VCaP (cell line): ENCODE measurements around the gene ZNF536.
A peak's percentile ranks its signal among the peaks of the same experiment; 100 is the strongest.

Experiments
- H3K27ac ChIP-seq: fragments of 450-650 bp; 2 replicates; pipeline ENCODE4 v1.5.1; 2017
- TF ChIP-seq, protein P1 (sequence below): fragments of 450-650 bp; conservative IDR thresholded peaks from 2 replicates; pipeline ENCODE4 v1.5.1; 2017; ENCODE audit warnings: mild to moderate bottlenecking, moderate library complexity

The ZNF536 gene

DNA sequence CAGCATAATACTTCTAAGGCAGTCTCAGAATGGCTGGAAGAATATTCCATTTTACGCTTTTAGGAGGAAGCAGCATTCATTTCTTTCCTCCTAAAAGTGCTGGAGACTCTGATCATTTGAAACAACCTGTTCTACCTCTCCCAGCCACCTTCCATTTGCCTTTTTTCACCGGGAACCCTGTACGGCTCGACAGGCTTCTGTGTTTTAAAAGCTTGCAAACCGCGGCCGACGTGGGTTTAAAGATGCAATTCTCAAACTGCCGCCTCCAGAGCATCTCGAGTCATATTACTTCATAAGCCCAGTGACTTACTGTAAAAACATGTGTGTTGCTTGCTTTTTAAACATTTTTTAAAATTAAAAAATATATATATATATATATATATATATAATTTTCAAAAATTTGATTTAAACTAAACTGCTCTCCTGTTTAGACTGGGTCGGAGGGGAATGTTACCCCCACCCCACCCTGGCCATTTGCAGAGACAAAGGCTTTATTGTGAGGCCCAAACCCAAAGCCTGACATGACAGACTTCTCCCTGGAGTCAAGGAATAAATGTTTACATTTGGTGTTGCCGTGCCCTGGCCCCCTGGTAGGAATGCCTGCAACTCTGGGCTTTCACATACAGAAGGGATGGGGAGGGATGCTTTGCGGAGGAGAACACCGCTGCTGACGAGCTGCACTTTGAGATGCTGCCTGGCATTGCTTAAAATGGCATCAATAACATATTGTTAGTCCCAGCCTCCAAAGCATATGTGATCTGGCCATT lies 30.4 kb downstream of the ZNF536 start:
- TF ChIP-seq, protein P1, sequence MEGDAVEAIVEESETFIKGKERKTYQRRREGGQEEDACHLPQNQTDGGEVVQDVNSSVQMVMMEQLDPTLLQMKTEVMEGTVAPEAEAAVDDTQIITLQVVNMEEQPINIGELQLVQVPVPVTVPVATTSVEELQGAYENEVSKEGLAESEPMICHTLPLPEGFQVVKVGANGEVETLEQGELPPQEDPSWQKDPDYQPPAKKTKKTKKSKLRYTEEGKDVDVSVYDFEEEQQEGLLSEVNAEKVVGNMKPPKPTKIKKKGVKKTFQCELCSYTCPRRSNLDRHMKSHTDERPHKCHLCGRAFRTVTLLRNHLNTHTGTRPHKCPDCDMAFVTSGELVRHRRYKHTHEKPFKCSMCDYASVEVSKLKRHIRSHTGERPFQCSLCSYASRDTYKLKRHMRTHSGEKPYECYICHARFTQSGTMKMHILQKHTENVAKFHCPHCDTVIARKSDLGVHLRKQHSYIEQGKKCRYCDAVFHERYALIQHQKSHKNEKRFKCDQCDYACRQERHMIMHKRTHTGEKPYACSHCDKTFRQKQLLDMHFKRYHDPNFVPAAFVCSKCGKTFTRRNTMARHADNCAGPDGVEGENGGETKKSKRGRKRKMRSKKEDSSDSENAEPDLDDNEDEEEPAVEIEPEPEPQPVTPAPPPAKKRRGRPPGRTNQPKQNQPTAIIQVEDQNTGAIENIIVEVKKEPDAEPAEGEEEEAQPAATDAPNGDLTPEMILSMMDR: no peak
- H3K27ac ChIP-seq: no peak overlapping the region

DNA sequence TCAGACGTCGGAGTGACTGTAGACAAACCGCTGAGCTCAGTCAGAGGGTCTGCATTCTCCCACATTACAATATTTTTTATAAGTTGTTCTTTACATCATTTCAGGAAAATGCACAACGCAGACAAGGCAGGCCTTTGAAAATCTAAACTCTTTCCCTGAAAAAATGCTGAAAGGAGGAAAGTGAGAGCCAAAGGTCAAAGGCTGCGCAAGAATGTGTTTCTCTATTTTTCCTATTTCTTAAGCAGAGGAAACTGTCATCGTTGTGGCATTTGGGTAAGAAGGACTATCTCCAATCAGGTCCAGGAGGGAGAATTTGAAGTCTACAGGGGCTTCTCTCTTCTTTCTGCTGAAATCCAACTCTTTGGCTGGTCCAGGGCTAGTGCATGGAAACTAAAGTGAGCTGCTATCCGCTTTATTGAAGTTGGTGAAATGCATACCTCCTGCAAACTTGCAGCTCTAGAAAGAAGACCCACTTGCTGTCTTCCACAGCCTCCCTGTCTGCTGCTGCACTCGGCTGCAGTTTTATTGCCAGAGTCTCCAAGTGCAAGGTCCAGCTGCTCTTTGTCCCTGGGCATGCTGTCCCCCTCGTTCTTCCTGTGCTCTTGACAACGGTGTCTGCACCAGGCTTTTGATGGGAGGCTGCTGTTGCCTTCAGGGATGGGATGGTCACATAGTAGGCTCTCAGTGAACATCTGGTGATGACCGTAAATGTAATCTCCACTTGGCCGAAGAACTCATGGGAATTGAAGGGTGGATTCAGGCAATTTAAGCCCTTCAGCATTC lies 31.2 kb downstream of the ZNF536 start:
- TF ChIP-seq, protein P1: no peak
- H3K27ac ChIP-seq: no peak overlapping the region

DNA sequence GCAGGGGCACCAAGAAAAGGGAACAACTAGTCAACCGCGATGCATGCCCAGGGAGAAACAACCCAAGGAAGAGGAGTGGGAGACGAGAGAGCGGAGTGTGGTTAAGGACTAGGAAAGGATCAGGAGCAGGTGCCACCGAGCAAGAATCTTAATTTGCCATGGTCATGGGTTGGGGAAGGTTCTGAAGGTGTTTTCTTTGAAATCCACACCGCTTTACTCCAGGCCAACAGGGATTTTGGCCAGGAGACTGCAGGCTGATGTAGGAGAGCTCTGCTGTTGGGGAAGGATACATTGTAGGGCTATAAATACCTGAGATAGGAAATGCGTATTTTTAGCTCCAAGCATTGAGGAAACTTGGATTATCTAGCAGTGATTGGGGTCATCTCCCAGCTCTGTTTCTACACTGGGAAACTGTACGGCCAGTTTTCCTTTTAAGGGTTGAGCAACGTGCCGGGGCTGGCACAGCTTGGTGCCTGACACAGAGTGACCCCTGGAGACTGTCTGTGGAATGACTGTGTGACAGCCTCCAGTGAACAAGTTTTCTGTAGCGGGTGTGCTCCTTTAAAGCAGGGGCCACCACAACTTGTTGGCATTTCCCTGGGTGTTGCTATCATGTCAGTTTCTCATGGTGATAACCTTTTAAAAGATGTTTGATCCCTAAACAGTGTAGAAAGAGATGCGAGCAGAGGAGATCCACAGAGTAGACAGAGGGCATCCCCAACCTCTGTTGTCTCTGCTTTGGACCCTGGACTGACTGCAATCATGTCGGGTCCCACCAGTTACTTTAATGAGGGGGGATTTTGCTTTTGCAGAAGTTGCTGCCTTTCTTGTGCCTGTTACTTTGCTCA lies 34.3 kb downstream of the ZNF536 start:
- no peak overlapping the region for H3K27ac ChIP-seq
- TF ChIP-seq, protein P1: peak; percentile 81

DNA sequence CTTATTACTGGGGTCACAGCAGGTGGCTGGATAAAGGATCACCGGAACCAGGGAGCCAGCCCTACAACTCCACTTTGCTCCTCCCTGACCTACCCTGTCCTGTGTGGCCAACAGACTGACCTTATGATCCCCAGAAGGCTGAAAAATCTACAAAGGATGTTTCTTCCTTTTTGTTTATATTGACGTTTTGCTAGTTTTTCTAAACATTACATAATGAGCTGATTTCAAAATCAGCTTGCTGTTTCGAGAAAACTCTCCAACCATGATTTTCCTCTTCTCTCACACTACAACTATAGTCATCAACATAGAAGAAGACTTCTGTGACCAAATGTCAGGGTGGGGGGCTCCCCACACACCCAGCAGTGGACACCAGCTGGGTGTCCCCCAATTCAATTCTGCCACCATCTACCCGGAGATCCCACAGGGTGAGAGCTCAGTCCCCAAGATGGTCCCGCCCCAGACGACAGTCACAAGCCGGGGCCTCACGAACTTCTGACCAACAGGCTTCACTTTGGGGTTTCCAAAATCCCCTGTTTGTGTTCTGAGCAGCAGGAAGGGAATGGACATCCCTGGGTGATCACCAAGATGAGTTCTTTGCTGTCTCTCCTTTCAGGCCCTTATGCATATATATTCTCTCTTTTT lies 35.0 kb downstream of the ZNF536 start:
- H3K27ac ChIP-seq: no peak overlapping the region
- TF ChIP-seq, protein P1: no peak

DNA sequence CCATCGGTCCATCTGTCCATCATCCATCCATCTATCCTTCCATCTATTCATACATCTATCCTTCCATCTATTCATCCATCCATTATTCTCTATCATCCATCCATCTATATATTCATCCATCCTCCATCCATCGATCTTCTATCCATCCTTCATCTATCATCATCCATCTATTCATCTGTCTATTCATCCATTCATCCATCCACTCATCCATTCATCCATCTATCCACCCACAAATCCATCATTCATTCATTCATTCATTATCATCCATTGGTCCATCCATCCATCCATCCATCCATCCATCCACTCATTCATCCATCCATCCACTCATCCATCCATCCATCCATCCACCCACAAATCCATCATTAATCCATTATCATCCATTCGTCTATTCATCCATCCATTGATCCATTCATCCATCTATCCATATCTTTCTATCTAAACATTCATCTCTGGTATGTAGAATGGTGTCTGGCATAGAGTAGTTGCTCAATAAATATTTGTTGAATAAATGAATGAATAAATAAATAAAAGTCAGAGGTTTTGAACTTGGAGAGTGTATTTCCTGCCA lies 36.6 kb downstream of the ZNF536 start:
- H3K27ac ChIP-seq: no peak overlapping the region
- TF ChIP-seq, protein P1: no peak

DNA sequence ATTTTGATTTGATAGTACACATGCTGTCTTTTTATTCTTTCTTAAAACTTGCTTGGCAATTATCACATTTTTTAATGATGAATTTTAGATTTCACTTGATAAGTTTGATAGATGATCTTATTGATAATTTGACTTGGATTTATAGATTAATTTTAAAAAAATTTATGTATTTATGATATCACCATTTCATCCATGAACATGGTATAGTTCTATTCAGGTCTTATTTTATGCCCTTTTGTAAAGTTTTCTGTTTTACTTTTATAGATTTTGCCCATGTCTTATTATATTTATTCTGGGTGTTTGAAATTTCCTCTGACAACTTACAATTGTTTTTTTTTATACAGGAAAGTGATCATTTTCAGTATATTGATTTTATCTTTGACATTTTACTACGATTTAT lies 39.5 kb downstream of the ZNF536 start:
- TF ChIP-seq, protein P1: no peak
- H3K27ac ChIP-seq: no peak overlapping the region
